ENCODE results near the gene SEPTIN8.
A peak's percentile ranks its signal among the peaks of the same experiment; 100 is the strongest.

The SEPTIN8 gene

DNA sequence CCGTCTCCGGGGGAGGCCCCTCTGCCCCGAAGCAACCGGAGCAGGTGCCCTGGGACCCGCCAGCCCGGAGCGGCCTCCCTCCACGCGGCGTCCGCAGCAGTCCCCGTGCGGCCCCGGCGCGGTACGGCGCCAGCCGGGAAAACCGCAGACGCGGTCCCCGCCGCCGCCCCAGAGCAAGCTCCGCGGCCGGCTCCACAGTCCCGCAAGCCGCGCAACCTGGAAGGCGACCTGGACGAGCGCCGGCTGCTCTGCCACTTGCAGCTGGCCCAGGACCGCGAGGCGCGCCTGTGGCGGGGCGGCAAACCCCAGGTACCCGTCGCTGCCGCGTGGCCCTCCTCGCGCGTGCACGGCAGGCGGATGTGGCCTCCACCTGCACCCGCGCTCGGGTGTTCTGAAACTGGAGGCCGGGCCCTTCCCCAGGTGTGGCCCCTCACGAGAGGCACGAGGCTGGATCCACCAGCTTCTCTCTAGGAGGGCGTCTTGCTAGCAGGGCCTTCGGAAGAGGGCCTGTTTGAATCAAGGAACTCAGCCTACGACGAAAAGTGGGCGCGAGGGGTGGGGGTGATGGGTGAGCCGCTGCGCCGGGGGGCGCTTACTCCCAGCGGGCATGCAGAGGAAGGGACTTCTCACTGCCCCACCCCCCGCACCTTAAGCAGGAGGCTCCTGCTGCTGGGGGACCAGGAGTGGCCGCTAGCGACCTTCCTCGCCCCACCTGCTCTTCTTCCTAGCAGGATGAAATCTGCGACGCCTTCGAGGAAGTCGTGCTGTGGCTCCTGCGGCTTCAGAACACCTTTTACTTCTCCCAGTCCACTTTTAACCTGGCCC is 29.2 kb downstream of the SEPTIN8 start:
- DNase-seq (ENCODE audit: low read depth): peak; percentile 40

DNA sequence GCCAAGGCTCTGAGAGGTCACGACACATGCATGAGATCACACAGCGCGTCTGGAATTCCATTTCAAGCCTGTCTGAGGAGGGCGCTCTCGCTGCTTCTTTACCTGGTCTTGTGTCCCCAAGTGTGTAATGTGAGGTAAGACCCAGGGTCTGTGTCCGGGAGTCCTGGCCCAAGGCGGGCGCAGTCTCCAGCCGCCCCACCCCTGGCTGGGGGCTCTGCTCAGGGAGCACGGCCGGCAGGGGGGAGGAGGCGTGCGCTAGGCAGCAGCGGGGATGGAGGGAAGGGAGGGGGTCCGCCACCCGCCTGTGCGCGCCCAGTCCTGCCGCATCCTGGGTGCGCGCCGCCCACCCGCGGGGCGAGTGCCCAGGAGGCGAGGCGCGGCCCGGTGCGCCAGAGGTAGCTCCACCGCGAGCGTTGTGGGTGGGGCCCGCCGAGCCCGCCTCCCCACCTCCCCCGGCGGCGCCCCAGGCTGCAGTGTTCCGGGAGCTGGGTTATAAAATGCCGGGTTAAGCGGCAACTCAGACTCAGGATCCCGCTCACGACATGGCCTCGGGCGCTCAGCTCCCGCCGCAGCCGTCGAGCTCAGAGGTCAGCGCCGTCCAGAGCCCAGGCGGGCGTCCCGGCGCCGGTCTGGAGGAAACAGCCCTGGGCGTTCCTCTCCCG is 30.0 kb downstream of the SEPTIN8 start, which contains the start of gene CCNI2:
TSS of gene CCNI2 (plus strand) at position 473 of the 662 bp plus-strand sequence. CDS start at position 543, 70 bp downstream.
- peak; percentile 44 for DNase-seq (ENCODE audit: low read depth)

GRCh38 chr5:132746592-132746953 is 30.5 kb downstream of the SEPTIN8 start:
- DNase-seq (ENCODE audit: low read depth): no peak

DNA sequence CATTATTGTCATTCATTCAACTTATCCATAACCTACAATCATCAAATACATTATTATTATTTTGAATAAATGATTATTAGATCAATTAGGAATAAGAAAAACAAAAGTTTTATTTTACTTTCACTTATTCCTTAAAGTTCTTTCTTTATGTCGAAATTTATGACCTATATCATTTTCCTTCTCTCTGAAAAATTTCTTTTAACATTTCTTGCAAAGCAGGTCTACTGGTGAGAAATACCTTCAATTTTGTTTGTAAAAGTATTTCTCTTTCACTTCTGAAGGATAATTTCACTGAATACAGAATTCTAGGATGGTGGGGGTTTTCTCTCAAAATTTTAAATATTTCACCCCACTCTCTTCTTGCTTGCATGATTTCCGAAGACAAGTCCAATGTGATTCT is 32.4 kb downstream of the SEPTIN8 start:
- DNase-seq (ENCODE audit: low read depth): no peak

DNA sequence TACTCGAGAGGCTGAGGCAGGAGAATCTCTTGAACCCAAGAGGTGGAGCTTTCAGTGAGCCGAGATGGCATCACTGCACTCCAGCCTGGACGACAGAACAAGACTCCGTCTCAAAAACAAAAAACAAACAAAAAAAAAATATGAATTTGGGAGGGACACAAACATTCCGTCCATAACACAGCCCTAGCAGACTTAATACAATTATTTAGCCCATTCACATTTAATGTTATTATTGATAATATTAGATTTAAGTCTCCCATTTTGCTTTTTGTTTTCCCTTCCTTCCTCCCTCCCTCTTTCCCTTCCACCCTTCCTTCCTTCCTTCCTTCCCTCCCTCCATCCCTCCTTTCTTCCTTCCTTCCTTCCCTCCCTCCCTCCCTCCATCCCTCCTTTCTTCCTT is 34.4 kb downstream of the SEPTIN8 start:
- no peak for DNase-seq (ENCODE audit: low read depth)

- no peak for DNase-seq (ENCODE audit: low read depth)
Observed at GRCh38 chr5:132742158-132742557, 34.9 kb downstream of the SEPTIN8 start.

DNA sequence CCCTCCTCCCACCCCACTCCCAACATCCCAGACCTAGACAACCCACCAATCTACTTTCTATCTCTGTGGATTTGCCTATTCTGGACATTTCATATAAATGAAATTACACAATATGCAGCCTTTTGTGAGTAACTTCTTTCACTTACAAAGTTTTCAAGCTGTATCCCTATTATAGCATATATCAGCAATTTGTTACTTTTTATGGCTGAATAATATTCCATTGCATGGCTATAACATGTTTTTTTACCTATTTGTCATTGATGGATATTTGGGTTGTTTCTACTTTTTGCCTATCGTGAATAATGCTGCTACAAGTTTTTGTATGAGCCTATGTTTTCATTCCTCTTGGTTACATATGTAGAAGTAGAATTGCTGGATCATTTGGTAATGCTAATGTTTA is 37.8 kb downstream of the SEPTIN8 start:
- DNase-seq (ENCODE audit: low read depth): no peak

DNA sequence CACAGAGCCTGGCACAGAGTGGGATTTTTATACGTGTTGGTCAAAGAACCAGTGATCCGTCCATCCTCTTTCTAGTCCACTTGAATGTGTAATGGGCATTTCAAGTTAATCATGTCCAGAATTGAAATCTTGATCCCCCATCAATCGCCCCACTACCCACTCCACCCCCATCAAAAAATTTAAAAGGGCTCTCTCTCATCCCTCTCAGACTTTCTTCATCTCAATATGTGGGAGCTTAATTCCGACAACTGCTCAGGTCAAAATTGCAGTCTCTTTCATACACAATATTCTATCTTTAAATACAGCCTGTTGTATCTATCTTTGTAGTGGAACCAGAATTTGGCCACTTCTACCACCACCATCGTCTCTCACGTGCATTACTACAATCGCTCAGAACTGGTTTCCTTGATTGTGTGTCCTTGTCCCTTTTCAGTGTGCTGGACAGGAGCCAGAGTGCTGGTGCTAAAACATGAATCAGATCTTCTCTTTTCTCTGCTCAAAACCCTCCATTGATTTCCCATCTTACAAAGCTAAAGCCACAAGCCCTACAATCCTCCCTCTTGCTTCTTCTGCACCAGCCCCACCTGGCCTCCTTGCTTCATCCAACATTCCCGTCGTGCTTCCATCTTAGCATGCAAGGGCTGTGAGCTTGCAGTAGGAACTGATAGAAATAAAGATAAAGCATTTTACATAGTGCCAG is 38.9 kb downstream of the SEPTIN8 start:
- no peak for DNase-seq (ENCODE audit: low read depth)

DNA sequence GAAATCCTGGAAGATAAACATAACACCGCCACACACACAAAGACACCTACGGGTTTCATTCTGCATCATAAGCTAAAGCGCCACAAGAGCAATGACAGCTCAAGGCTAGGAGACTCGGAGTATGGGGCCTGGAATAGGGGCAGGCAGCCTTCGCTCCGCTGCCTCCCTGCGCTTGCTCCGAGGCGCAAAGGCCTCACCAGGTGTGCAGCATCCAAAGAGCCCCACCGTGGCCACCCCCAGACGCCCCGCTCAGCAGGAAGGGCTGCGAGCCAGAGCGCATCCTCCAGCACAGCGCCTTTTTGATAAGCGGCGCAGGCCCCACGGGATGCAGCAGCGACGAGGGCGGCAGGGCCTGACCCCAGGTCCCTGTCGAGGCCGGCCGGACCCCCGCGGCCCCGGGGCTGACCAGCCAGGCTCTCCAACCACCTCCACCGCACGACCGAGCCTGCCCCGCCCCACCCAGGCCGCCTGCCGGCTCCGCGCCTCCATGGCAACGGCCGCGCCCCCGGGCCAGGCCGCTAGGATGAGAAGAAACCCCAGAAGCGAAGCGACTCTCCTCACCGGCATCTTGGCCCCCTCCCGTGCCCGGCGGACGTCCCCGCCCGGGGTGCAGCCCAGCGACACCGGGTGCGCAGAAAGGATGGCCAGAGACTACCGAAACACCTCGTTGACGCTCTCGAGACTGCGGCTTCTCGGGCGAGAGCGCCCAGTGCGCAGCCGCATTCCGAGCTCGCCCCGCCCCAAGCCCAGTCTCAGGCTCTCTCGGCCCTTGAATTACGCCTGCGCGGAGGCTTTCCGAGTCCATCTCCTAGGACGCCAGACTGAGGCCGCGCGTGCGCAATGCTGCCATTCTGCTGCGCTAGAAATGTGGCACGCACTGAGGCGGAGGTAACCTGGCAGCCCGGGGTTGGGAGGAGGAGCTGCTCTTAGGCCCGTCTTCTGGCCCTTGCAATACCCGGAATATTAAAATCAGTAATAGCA is 39.9 kb downstream of the SEPTIN8 start, which contains the start of gene KIF3A:
TSS of gene KIF3A (minus strand) at position 694 of the 981 bp plus-strand sequence. CDS start at position 567, 127 bp downstream.
- peak; percentile 98 for DNase-seq (ENCODE audit: low read depth)

DNA sequence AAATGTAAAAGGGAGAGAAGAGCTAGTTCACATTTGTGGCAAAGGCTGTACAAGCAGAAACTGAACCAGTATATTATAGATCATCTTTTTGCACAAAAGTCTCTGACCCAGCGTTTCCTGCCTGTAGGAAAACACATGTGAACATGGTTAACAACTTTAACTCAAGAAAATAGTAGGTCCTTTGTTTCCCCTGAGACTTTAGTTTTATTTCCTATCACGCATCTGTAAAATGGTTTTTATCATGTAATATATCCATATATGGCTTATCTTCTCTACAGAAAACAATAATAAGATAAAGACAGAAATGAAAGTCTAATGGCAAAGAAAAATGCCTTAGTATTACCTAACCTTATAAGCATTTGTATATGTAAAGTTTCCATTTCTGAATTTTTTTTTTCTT is 42.4 kb downstream of the SEPTIN8 start:
- no peak for DNase-seq (ENCODE audit: low read depth)

DNA sequence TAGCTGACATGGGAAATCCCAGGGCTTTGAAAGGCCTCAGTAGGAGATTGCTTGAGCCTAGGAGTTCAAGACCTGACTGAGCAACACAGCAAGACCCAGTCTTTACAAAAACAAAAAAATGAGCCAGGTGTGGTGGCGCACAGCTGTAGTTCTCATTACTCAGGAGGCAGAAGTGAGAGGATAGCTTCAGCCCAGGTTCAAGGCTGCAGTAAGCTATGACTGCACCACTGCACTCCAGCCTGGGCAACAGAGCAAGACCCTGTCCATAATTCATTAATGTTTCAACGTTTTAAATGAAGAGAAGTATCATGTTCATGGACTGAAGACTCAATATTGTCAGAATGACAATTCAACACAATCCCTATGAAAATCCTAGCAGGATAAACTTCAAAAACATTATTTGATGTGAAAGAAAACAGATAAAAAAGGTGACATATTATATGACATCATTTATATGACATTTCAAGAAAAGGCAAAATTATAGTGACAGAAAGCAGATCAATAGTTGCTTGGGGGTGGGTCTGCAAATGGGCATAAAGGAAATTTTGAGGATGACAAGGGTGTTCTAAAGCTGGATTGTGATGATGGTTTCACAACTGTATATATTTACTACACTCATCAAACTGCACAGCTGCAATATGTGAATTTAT is 43.4 kb downstream of the SEPTIN8 start:
- no peak for DNase-seq (ENCODE audit: low read depth)

GRCh38 chr5:132729896-132730295 is 47.1 kb downstream of the SEPTIN8 start:
- DNase-seq (ENCODE audit: low read depth): no peak

GRCh38 chr5:132725745-132726144 is 51.3 kb downstream of the SEPTIN8 start:
- no peak for DNase-seq (ENCODE audit: low read depth)

DNA sequence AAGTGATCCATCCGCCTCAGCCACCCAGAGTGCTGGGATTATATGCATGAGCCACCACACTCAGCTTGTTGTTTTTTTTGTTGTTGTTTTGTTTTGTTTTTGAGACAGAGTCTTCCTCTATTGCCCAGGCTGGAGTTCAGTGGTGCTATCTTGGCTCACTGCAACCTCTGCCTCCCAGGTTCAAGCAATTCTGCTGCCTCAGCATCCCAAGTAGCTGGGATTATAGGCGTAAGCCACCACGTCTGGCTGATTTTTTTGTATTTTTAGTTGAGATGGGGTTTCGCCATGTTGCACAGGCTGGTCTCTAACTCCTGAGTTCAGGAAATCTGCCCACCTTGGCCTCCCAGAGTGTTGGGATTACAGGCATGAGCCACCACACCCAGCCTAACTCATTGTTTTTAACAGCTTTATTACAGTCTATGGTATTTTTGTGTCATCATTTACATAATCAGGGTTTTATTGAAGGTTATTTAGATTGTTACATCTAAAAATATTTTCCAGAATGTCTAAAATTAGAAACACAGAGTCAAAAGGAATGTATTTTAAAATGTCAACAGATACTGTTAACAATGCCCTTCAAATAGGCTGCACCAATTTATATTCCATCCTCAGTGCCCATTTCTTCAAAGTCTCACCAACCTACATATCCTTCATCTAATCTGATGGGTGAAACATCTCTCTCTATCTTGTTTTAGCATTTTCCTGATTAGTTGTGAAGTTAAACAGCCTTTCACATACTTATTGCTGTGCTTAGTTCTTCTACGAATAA is 58.3 kb downstream of the SEPTIN8 start:
- no peak for DNase-seq (ENCODE audit: low read depth)

- DNase-seq (ENCODE audit: low read depth): no peak
Observed at GRCh38 chr5:132714456-132715307, 62.4 kb downstream of the SEPTIN8 start.

GRCh38 chr5:132708645-132709044 is 68.4 kb downstream of the SEPTIN8 start:
- no peak for DNase-seq (ENCODE audit: low read depth)

DNA sequence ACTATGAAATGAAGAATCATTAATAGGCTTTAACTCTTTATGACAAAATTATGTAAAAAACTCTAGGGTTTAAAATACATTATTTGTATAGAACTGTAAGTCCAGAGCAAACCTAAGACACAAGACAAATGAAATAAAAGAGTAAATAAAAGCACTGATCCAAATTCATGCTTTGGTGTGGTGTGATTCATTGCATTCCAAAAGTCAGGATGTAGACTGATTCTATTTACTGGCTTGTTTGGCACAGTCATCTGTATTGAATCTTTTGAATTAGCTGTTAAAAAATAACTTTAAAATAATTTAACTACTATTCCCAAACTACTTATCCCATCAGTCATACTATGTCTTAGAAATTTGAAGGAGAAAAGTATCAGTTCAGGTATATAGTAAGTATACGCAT is 72.2 kb downstream of the SEPTIN8 start:
- DNase-seq (ENCODE audit: low read depth): no peak

Measured in activated T-cell treated with anti-CD3 and anti-CD28 coated beads for 48 hours (primary cell).